RWPE2 (cell line): ENCODE measurements around the gene PSMB1.

ENCODE experiments used
- ATAC-seq: fragments of 200-7000 bp; cut with Tn5 transposase; 3 replicates; pipeline ENCODE4 v1.9.1; 2021; ENCODE audit warnings: low read depth
- DNase-seq: peaks from one replicate; pipeline ENCODE4 v3.0.0-alpha.2; 2020; ENCODE audit warnings: low spot score
- H3K27ac ChIP-seq: fragments of 450-650 bp; 2 replicates; pipeline ENCODE4 v1.5.1; 2017; ENCODE audit warnings: mild to moderate bottlenecking; ENCODE audit not compliant: poor library complexity, severe bottlenecking
- H3K27me3 ChIP-seq: fragments of 250-450 bp; sonication (Bioruptor Pico); 2 replicates; pipeline ENCODE4 v1.5.1; 2021; ENCODE audit warnings: mild to moderate bottlenecking, moderate library complexity; ENCODE audit not compliant: insufficient read depth, poor library complexity, severe bottlenecking
- H3K36me3 ChIP-seq: fragments of 250-450 bp; sonication (Bioruptor Pico); 2 replicates; pipeline ENCODE4 v1.5.1; 2020; ENCODE audit warnings: low read depth, mild to moderate bottlenecking, moderate library complexity
- H3K4me1 ChIP-seq: fragments of 250-450 bp; sonication (Bioruptor Pico); 2 replicates; pipeline ENCODE4 v1.5.1; 2021; ENCODE audit warnings: mild to moderate bottlenecking, moderate library complexity; ENCODE audit not compliant: insufficient read depth, poor library complexity, severe bottlenecking
- H3K4me3 ChIP-seq: fragments of 250-450 bp; sonication (Bioruptor Pico); 2 replicates; pipeline ENCODE4 v1.5.1; 2021; ENCODE audit warnings: mild to moderate bottlenecking, moderate library complexity; ENCODE audit not compliant: severe bottlenecking
- H3K9me3 ChIP-seq: fragments of 250-450 bp; sonication (Bioruptor Pico); 2 replicates; pipeline ENCODE4 v1.5.1; 2021; ENCODE audit warnings: mild to moderate bottlenecking, moderate library complexity; ENCODE audit not compliant: severe bottlenecking
- CTCF ChIP-seq: fragments of 450-650 bp; IDR thresholded peaks from one replicate; pipeline ENCODE4 v1.5.1; 2017; ENCODE audit warnings: mild to moderate bottlenecking, moderate library complexity; ENCODE audit not compliant: poor library complexity, severe bottlenecking

The PSMB1 gene

GRCh38 chr6:170584181-170584953 lies 31.3 kb upstream of the PSMB1 start, which contains the start of gene PDCD2:
PDCD2 (minus strand) TSS chr6:170584637; CDS start chr6:170584581, 56 bp downstream.
- peak within 1 kb of the TSS; percentile 93 for H3K4me3 ChIP-seq
- ATAC-seq (peak; percentile 97), DNase-seq (peak; percentile 93)
- H3K27me3 ChIP-seq: no peaks in the 10 kb centered on the region
- no peaks in the 10 kb centered on the region for H3K9me3 ChIP-seq
- H3K4me1 ChIP-seq: peaks cover 6% of the 10 kb centered on the region
- peaks cover 34% of the 10 kb centered on the region for H3K36me3 ChIP-seq
- TF ChIP-seq CTCF: no peak
- peak within 1 kb of the TSS; percentile 60 for H3K27ac ChIP-seq

DNA sequence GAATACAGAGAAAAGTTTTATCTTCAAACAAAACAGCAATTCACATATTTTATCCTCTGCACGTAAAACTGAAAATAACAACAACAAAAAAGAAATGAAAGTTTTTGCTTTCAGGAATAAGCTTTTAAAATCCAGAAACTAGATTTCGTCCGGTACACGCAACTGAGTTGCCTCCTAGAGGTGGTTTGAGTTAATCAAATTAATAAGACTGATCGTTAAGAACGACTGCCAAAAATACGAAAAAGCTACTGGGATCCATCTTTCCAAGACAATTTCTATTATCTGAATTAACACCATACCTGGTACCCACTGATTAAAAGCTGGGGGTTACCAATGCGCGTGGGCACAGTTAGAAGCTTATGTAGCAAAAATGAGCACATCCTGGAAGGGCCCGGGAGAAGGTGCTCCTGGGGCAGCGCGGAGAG lies 30.7 kb upstream of the PSMB1 start:
- H3K4me1 ChIP-seq: peaks cover 6% of the 10 kb centered on the region
- no peaks in the 10 kb centered on the region for H3K9me3 ChIP-seq
- peak; percentile 8 for TF ChIP-seq CTCF
- peak overlapping the region; percentile 93 for H3K4me3 ChIP-seq
- H3K27me3 ChIP-seq: no peaks in the 10 kb centered on the region
- DNase-seq (no peak), ATAC-seq (no peak)
- peaks cover 40% of the 10 kb centered on the region for H3K36me3 ChIP-seq
- H3K27ac ChIP-seq: peak overlapping the region; percentile 60

- H3K36me3 ChIP-seq: peaks cover 87% of the 10 kb centered on the region
- DNase-seq (no peak), ATAC-seq (no peak)
- TF ChIP-seq CTCF: no peak
- H3K4me1 ChIP-seq: peaks cover 6% of the 10 kb centered on the region
- no peak overlapping the region for H3K4me3 ChIP-seq
- H3K27me3 ChIP-seq: no peaks in the 10 kb centered on the region
- H3K9me3 ChIP-seq: no peaks in the 10 kb centered on the region
- H3K27ac ChIP-seq: no peak overlapping the region
These were observed 25.8 kb upstream of the PSMB1 start for GRCh38 chr6:170578909-170579308.

GRCh38 chr6:170575250-170575649 lies 22.1 kb upstream of the PSMB1 start:
- Histone ChIP-seq H3K27ac (no peak overlapping the region), H3K36me3 (peaks cover 91% of the 10 kb centered on the region), H3K4me1 (no peaks in the 10 kb centered on the region), H3K27me3 (no peaks in the 10 kb centered on the region), H3K4me3 (no peak overlapping the region), H3K9me3 (no peaks in the 10 kb centered on the region)
- ATAC-seq: no peak
- TF ChIP-seq CTCF: peak; percentile 34
- DNase-seq: no peak

DNA sequence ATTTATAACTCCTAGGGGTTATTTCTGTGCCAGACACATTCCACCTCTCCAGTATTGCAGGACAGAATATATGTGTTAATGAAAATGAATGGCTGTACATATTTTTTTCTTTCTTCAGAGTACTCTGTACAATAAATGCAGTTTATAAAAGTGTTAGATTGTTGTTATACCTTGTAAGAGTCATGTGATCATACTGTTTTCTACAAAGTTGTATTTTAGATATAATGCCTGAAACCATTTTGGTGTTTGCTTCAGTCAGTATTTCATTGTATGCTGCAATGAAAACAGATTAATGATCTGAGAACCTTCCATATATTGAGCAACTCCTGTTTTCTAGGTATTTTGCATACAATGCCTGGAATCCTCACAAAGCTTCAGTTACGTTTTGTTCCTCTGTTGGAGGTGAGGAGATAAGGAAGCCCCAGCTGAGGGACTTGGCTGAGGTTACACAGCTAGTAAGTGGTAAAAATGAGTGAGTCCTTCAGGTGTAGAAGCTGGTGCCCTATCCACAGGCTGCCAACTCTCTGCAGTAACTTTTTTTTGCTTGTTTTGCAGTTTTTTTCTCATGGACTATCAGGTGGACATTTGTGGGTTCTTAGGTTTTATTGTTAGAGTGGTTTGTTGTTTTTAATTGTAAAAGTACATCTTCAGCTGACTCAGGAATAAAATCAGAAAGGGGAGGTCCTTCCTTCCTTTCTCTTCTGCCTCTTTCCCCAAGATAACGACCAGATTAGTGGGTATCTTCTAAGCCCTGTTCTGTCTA lies 19.8 kb upstream of the PSMB1 start:
- Histone ChIP-seq H3K4me3 (no peak overlapping the region), H3K36me3 (peaks cover 92% of the 10 kb centered on the region), H3K9me3 (no peaks in the 10 kb centered on the region), H3K4me1 (no peaks in the 10 kb centered on the region), H3K27me3 (no peaks in the 10 kb centered on the region), H3K27ac (no peak overlapping the region)
- ATAC-seq: no peak
- no peak for TF ChIP-seq CTCF
- DNase-seq: no peak
